MM.1S (cell line): ENCODE data around the gene SYT1.

Experiments used
- EZH2 ChIP-seq: fragments of 300-600 bp; sonication (generic); optimal IDR thresholded peaks from 2 replicates; pipeline ENCODE3; 2017; ENCODE audit warnings: low read depth, mild to moderate bottlenecking, antibody characterized with exemption, low read length, mixed read lengths
- EZH2phosphoT487 ChIP-seq: fragments of 300-600 bp; sonication (generic); IDR thresholded peaks from 2 replicates; pipeline ENCODE4 v1.6.1; 2018; ENCODE audit warnings: antibody characterized with exemption, low read length
- TF ChIP-seq, protein P1 (sequence below): fragments of 300-600 bp; sonication (generic); IDR thresholded peaks from 2 replicates; pipeline ENCODE4 v1.5.1; 2016; ENCODE audit warnings: antibody characterized with exemption, low read length, mixed read lengths

DNA sequence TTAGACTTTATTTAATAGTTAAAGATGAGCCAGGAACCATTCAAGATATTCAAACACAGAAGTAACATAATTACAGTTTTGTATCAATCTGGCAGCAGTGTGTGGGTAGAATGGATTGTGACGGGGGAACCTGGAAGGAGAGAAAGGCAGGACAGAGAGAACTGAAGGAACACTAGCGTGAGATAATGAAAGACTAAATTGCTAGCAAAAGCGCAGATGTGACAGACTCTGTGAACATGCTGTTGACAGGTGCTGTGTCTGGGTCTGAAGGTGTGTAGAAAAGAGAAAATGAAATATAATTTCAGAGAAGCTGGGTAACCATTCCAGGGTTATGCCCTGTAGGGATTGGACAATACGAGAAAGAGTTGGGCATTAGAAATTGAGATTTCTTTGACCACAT, 372.3 kb downstream of the SYT1 start:
- TF ChIP-seq EZH2phosphoT487 (no peak), EZH2 (no peak)
- TF ChIP-seq, protein P1, sequence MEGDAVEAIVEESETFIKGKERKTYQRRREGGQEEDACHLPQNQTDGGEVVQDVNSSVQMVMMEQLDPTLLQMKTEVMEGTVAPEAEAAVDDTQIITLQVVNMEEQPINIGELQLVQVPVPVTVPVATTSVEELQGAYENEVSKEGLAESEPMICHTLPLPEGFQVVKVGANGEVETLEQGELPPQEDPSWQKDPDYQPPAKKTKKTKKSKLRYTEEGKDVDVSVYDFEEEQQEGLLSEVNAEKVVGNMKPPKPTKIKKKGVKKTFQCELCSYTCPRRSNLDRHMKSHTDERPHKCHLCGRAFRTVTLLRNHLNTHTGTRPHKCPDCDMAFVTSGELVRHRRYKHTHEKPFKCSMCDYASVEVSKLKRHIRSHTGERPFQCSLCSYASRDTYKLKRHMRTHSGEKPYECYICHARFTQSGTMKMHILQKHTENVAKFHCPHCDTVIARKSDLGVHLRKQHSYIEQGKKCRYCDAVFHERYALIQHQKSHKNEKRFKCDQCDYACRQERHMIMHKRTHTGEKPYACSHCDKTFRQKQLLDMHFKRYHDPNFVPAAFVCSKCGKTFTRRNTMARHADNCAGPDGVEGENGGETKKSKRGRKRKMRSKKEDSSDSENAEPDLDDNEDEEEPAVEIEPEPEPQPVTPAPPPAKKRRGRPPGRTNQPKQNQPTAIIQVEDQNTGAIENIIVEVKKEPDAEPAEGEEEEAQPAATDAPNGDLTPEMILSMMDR = no peak
